ENCODE measurements around the gene UNC5B.

UNC5B gene

GRCh38 chr10:71351087-71351486, 138.7 kb downstream of the UNC5B start:
- DNase-seq: no peak

- DNase-seq: no peak
Observed at GRCh38 chr10:71351628-71352319, 139.4 kb downstream of the UNC5B start.

Data from NCI-H1092 (cell line).